Measurements from ENCODE around the gene CAPN10.

- TF ChIP-seq CTCF (IDR thresholded peaks at IDR 0.05) (no peak), POLR2A (IDR thresholded peaks at IDR 0.05) (no peak)
Measured at GRCh38 chr2:240596080-240596460, 9.5 kb downstream of the CAPN10 start.

Measured in uterus (tissue), 2 donors.